Fibroblast of skin of left quadriceps (primary cell): ENCODE measurements around the gene PEDS1.
A peak's percentile ranks its signal among the peaks of the same experiment; 100 is the strongest.
"Not testable (repeated sequence)": the region's sequence is repeated elsewhere in the genome, so short reads cannot be mapped to it uniquely, and the experiment has no call there.

Source experiments
- DNase-seq, 2 experiments: peaks; one replicate each; pipeline ENCODE4 v3.0.0-alpha.2; 2013; ENCODE audit warnings: low read depth in 2 of 2

PEDS1 gene

DNA sequence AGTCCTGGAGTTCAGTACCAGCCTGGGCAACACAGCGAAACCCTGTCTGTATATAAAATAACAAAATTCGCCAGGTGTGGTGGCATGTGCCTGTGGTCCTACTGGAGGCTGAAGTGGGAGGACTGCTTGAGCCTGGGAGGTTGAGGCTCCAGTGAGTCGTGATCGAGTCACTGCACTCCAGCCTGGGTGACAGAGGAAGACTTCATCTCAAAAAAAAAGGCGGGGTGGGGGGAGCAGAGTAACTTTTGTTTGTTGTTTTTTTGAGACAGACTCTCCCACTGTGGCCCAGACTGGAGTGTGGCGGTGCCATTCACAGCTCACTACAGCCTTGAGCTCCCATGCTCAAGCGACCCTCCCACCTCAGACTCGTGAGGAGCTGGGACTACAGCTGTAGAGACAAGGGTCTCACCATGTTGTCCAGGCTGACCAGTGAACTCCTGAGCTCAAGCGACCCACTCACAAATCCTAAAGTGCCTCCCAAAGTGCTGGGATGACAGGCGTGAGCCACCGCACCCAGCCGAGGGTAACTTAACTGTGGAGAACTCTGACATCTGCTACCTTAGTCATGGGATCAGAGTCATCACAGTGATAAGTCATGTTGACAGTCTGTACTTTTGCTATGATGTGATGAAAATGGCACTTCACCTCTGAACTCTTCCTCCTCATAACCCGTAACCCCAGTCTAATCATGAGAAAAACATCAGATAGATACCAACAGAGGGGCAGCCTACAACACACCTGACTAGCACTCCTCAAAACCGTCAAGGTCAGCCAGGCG is 16.5 kb downstream of the PEDS1 start:
- DNase-seq: no peak

DNA sequence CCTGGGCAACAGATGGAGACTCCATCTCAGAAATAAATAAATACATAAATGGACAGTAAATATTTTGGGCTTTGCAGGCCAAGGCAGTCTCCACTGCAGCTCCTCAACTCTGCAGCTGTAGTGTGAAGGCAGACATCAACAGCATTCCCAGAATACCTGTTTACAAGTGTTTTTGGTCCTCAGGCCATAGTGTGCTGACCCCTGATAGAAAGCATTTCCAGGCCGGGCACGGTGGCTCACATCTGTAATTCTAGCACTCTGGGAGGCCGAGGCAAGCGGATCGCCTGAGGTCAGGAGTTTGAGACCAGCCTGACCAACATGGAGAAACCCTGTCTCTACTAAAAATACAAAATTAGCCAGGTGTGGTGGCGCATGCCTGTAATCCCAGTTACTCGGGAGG is 18.4 kb downstream of the PEDS1 start:
- DNase-seq: not testable (repeated sequence)

DNA sequence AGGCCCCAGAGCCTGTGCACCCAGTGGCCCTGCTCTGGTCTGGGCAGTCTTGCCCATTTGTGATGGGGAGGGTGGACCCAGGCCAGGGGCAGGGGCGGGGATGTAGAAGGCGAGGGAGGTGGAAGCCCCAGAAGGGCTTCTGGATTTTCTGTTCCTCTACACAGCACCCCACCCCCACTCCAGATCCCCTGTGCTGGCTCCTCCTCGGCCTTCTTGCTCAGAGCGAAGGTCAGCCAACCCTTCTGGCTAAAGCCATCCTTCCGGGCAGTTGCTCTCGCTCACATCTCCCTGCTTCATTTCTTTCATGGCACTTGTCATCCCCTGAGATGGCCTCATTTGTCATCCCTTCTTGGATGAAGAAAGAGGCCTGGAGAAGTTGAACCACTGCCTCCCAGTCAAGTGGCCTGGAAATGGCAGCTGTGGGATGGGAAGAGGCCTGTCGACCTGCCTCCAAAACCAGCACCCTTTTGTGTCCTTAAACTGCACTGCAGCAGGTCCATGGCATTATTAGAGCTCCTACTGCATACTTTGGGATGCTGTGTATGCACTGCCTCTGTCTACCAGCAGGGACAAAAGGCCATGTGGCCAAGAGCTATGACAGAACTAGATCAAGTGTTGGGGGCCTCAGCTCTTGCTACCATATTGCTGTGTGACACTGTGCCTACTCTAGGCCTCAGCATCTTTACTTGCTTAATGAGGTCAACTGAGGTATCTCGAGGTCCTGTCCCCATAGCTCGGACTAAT is 19.9 kb downstream of the PEDS1 start:
- DNase-seq: no peak

DNA sequence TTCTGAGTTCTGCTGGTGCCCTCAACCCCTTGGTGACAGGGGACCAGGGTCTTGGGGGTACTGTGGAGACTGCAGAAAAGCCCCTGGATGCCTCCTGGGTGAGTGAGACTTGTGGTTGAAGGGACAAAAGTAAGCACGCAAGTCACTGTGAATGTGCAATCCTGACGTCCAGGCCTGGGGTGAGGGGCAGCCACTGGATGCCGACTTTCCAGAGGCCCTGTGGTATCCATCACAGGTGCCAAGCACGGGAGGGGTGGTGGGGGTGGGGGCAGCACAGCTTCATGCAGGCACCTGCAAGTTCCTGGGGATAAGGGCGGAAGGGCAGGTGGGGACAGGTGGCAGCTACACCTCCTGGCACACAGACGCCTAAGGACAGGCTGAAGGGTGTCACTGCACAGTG is 20.5 kb downstream of the PEDS1 start:
- no peak for DNase-seq

DNA sequence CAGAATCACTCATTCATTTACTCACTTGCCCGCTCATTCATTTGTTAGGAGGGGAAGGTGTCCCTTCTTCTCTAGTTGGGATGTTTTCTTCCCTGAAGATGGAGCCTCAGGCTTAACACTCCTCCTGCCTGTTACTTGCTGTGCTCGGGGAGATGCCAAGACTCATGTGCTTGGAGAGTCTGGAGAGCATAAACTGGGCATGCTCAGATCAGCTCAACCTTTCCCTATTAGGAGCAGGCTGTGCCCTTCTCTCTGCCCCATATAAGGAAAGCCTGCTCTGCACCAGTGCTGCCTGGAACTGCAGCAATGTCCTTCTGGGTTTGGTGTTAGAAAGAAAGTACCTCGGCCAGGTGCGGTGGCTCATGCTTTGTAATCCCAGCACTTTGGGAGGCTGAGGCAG is 22.5 kb downstream of the PEDS1 start:
- no peak for DNase-seq

DNA sequence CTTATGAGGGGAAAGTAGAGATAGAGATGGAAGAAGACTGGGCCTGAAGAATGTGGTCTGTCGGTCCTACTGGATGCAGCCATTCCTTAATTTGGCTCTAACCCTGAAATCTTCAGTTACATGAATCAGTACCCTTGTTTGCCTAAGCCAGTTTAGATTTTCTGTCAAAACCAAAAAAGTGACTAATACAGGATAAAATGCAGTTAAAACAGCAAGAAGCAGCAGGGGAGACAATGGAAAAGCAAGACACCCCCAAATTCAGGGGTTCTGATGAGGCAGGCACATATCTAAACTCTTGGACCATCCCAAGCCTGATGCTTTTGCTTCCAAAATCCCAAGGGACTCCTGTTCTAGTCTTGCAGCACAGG is 23.2 kb downstream of the PEDS1 start:
- no peak for DNase-seq

DNA sequence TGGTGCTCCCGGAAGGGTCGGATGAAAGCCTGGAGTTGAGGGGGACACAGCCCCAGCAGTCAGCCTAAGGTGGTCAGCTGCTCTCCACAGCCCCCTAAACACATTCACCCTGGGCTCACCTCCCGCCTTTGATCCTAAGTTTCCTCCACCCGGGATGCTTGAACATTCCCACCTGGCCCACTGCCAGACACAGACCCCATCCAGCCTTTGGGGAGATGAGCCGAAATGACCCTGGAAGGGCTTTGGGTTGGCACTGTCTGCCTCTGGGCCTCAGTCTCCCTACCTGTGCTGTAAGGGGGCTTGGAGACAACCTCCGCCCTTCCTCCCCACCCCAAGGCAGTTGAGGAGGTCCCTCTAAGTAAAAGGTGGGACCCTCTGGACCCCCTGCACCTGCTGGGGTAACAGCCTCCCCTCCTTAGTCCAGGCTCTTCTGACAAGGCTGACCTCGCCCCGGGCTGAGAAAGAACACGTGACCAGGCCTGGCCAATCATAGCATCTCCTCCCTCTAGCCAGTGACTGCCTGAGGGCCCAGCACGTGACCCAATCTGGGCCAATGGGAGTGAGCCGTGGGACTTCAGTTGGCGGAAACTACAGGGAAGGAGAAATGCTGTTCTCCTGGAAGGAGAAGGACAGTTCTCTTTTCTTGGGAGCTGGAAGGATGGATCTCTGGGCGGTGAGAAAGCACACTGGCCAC is 23.7 kb downstream of the PEDS1 start:
- no peak for DNase-seq

DNA sequence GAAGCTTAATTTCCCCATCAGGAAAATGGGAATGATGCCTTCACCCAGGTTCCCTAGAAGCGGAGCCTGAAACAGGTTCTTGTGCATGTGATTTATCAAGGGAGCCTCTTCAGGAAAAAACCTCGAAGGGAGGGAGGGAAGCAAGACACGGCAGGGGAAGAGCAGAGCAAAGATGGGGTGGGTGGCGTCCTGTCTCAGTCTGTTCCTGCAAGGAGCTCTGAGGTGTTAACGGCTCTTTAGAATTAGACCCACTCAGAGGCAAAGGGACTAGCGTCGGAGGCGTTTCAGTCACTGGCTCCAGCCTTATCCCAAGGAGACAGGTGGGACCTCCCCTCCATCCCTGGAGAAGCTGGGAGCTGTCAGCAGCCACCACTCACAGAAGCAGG is 25.0 kb downstream of the PEDS1 start:
- DNase-seq: no peak

DNA sequence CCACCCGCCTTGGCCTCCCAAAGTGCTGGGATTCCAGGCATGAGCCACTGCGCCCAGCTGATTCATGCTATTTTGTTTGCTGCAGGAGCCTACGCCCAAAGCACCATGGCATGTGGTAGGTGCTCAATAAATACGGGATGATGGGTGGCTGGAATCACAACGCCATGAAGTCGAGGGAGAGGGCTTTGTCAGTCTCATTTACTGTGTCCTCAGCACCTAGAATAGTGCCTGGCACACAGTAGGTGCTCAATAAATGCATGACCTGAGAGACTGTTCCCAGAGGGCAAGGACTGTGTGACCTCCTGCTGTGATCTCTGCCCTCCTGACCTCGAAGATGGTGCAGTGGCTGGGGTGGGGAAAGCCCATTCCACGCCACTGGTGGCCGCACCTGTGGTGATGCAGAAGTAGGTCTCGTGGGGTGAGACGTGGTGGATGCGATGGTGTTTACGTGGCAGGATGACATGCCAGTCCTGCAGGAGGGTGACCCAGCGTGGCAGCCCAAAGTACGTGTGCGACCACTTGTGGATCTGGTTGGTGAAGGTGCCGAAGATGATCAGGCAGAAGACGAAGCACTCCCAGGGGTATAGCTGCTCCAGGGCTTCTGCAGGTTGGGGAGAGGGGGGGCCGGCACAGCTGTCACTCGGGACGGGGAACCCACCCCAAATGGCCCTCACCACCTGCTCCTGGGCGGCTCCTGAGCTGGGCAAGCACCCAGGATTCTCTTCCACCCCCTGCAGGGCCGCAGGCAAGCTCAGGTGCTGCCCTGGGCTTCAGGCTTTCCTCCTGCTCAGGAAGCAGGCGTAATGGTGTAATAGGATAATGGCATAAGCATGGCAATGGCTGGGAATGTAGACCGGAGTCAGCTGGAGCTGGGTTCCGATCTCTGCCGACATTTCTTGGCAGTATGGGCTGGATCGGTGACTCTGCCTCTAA is 25.7 kb downstream of the PEDS1 start:
- DNase-seq: no peak

DNA sequence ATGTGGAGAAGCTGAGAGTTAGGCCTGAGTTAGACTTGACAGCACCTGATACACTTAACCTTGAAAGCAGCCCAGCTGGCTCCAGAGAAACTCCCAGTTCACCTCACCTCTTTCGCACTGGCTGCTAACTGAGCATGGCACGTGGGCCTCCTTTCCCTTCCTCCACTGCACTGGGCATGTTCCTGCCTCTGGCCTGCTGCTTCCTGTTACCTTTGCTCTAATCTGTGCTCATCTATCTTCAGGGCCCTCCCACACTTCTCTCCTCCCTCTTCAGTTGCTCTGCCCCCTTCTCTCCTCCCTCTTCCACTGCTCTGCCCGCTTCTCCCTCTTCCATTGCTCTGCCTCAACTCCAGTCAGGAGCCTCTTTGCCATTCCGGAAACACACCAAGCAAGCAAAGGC is 26.9 kb downstream of the PEDS1 start:
- no peak for DNase-seq

DNA sequence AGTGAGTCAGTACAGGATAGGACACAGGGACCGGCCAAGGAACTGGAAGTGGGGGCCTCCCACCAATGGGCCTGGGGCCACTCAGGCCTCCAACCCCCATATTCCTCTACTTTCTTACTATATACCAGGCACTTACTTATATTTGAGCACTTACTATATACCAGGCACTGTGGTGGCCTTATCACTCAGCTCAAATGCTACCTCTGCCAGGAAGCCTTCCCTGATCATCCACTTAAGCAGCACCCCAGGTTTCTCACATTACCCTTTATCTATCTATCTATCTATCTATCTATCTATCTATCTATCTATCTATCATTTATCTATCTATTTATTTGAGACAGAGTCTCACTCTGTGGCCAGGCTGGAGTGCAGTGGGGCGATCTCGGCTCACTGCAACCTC is 28.2 kb downstream of the PEDS1 start:
- no peak for DNase-seq

DNA sequence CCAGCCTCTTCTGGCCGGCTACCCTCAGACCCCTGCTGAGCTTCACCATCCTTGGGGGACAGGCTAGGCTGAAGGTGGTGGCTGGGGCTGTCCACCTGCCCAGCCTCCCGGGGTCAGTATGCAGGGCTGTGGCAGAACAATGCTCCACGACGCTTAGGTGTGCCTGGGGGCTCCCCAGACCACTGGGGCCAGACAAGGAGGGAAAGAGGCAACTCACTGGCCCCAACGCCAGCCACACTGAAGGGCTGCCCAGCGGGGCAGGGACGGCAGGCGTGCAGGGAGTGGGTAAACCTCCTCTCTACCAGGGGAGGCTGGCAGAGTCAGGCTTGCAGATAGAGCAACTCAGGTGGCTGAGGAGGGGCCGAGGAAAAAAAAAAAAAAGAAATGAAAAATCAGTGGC is 29.0 kb downstream of the PEDS1 start:
- DNase-seq: no peak

DNA sequence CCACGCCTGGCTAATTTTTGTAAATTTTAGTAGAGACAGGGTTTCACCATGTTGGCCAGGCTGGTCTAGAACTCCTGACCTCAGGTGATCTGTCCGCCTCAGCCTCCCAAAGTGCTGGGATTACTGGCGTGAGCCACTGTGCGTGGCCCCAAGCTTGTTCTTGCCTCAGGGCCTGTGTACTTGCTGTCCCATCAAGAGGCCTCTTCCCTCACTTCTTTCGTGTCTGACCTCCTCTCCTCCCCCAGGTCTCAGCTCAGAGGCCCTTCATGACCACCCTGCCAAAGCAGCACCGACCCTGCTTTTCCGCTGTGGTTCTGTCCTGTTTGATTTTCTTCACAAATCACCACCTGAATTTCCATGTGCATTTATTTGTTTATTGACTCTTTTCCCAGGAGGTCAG is 30.1 kb downstream of the PEDS1 start:
- no peak for DNase-seq

DNA sequence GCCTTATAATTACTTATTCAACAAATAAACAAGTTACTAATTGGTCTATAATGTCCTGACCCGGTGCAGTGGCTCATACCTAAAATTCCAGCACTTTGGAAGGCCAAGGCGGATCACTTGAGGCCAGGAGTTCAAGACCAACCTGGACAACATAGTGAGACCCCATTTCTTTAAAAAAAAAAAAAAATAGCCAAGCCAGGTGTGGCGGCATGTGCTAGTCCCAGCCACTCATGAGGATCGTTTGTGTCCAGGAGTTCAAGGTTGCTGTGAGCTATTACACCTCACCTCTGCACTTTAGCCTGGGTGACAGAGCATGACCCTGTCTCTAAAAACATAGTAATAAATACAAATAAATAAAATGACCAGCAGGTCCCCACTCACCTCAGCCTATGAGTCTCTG is 30.8 kb downstream of the PEDS1 start:
- DNase-seq: no peak

DNA sequence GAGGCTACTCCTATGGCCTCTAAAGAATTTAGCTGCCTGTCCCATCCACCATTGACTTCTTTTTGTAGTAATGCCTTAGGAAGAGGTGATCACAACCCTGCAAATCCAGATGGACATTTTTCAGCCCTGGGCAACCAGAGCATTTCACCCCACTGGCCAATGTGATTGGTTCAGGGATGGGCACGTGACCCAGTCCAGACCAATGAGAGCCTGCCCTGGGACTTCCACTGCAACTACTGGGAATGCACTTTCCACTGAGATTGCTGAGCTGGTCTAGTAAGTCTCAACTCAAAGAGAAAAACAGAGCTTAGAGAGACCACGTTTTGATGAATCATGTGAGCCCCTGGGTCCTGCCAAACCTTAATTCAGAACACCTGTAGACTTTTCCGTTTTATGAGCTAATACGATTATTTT is 31.7 kb downstream of the PEDS1 start:
- peak; percentile 63 to 67 for DNase-seq

DNA sequence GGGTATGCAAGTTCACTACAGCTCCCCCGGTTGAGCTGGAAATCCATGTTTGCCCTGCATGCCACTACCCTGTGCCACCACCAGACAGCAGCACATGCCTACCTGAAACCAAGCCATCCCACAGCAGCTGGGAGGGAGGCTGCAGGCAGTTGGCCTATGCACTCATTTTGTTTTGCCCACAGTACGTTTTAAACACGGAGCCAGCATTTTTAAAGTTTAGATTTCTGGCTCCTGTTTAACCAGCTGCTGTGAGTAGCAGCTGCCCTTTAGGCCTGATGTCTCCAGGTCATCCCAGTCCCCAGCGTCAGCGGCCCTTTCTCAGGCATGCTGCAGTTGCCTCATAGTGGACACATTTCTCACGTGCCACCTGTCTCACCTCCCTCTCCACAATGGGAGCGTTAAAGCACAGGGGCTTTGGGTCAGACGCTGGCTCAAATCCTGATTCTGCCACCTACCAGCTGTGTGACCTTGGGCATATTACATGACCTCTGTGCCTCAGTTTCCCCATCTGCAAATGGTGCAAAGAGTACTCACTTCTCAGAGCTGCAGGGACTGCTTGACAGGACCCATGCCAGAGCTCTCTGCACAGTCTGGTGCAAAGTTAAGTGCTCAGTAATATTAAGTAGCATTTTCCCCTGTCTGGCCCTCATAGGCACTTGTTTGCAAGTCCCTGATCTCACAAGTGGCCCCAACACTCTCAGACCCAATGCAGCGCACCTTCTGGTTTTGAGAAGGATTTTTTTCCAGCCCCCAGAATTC is 32.4 kb downstream of the PEDS1 start:
- no peak for DNase-seq

DNA sequence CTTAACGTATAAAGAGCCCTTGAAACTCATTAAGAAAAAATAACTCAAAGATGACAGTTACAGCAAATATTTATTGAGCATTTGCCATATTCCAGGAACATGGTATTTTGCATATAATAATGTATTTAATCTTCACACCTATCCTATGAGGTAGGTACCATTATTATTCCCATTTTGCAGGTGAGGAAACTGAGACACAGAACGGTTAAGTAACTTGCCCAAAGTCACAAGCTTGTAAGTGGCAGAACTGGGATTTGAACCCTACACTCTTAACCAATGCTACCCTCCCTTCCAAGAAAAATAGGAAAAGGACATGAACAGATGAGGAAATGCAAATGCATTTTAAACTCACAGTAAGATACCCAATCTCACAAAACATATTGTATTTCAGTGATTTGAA is 35.3 kb downstream of the PEDS1 start:
- DNase-seq: no peak

DNA sequence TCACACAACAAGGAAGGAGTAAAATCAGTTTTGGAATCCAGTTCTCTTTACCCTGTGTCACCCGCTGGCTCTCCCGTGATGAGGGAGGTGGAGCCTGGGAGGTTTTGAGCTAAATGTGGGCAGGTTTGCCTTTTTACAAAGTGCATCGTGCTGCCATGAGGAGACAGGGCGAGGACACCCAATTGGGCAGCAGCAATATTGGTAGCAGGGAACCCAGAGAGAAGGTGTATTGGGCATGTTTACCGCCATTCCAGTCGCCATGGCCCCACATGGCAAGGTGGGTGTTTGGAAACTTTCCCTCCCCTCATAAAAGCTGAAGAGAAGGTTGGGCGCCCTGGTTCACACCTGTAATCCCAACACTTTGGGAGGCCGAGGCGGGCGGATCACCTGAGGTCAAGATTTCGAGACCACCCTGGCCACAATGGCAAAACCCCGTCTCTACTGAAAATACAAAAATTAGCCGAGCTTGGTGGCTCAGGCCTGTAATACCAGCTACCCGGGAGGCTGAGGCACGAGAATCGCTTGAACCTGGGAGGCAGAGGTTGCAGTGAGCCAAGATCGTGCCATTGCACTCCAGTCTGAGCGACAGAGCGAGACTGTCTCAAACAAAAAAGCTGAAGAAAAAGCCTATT is 37.0 kb downstream of the PEDS1 start:
- no peak for DNase-seq

DNA sequence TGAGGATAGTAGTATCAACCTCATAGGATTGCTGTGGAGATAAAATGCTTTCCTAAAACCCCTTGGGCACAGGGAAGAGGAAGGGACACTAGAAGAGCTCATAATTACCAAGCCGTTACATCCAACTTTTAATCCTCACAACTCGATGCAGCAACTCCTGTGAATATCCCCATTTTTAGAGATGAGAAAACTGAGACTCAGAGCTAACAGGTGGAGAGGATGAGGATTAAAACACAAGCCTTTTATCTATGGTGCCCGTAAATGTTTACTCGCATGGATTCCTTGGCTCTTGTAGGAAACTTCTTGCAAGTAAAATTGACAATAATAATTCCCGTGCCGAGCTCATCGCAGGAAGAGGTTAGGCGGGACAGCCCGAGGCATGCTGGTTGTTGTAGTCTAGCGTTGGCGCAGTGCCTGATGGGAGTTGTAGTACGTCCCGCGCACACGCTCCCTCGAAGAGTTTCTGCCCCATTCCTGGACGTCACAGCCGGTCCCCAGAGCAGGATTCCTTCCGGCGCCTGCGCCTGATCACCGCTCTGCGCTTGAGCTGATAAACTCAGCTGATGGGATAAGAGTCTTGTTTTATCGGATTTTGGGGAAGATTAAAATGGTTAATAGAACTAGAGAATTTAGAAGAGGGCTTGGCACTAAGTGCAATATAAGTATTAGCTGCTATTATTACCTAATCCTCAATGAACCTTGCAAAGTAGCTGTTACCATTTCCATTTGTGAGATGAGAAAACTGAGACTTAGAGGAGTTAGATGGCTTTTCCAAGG is 37.7 kb downstream of the PEDS1 start:
- peak; percentile 91 to 92 for DNase-seq

DNA sequence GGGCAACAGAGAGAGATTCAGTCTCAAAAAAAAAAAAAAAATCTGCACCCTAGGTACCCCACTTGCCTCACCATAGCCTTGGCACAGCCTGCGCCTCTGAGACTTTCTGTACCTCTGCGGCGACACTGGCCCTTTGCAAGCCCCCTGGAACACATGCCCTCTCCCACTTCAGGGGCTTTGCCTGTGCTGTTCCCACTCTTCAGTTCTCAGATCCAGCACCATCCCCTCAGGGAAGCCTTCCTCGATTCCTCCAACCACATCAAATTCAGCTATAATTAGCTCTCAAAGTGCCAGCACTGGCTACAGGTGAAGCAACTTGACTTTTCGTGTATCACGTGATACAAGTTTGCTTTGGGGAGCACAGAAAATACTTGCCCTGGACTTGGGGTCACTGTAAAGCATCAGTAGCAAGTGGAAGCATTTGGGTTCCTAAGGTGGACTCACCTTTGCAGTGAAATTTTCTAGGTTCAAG is 38.4 kb downstream of the PEDS1 start:
- no peak for DNase-seq
